ENCODE data around the gene RTKN2.

RTKN2 gene

GRCh38 chr10:62199584-62199983 lies 69.1 kb downstream of the RTKN2 start:
- Histone ChIP-seq H3K4me3 (ENCODE audit: severe bottlenecking) (no peak overlapping the region), H3K27me3 (ENCODE audit: insufficient read depth, poor library complexity, severe bottlenecking) (no peaks in the 10 kb centered on the region), H3K4me1 (ENCODE audit: insufficient read depth, poor library complexity, severe bottlenecking) (no peaks in the 10 kb centered on the region), H3K9me3 (ENCODE audit: severe bottlenecking) (no peaks in the 10 kb centered on the region), H3K27ac (ENCODE audit: poor library complexity, severe bottlenecking) (no peak overlapping the region), H3K36me3 (ENCODE audit: low read depth) (peaks cover 9% of the 10 kb centered on the region)
- DNase-seq (ENCODE audit: low spot score): no peak
- TF ChIP-seq CTCF (IDR thresholded peaks at IDR 0.05; ENCODE audit: poor library complexity, severe bottlenecking): no peak
- ATAC-seq (ENCODE audit: low read depth): no peak

- no peak for TF ChIP-seq CTCF (IDR thresholded peaks at IDR 0.05; ENCODE audit: poor library complexity, severe bottlenecking)
These were observed 72.1 kb downstream of the RTKN2 start for GRCh38 chr10:62196528-62196927.

GRCh38 chr10:62195675-62195926 lies 73.0 kb downstream of the RTKN2 start:
- no peak overlapping the region for H3K4me3 ChIP-seq (ENCODE audit: severe bottlenecking)
- H3K27me3 ChIP-seq (ENCODE audit: insufficient read depth, poor library complexity, severe bottlenecking): no peaks in the 10 kb centered on the region
- ATAC-seq (ENCODE audit: low read depth): no peak
- DNase-seq (ENCODE audit: low spot score): no peak
- H3K4me1 ChIP-seq (ENCODE audit: insufficient read depth, poor library complexity, severe bottlenecking): no peaks in the 10 kb centered on the region
- no peak for TF ChIP-seq CTCF (IDR thresholded peaks at IDR 0.05; ENCODE audit: poor library complexity, severe bottlenecking)
- H3K27ac ChIP-seq (ENCODE audit: poor library complexity, severe bottlenecking): no peak overlapping the region
- H3K36me3 ChIP-seq (ENCODE audit: low read depth): peaks cover 9% of the 10 kb centered on the region
- H3K9me3 ChIP-seq (ENCODE audit: severe bottlenecking): no peaks in the 10 kb centered on the region

More at GRCh38 chr10:62196528-62196927, 72.1 kb downstream of the RTKN2 start:
- no peak for ATAC-seq (ENCODE audit: low read depth)
- Histone ChIP-seq H3K9me3 (ENCODE audit: severe bottlenecking) (no peaks in the 10 kb centered on the region), H3K4me3 (ENCODE audit: severe bottlenecking) (no peak overlapping the region), H3K36me3 (ENCODE audit: low read depth) (peaks cover 9% of the 10 kb centered on the region), H3K27me3 (ENCODE audit: insufficient read depth, poor library complexity, severe bottlenecking) (no peaks in the 10 kb centered on the region), H3K4me1 (ENCODE audit: insufficient read depth, poor library complexity, severe bottlenecking) (no peaks in the 10 kb centered on the region), H3K27ac (ENCODE audit: poor library complexity, severe bottlenecking) (no peak overlapping the region)
- no peak for DNase-seq (ENCODE audit: low spot score)

- H3K9me3 ChIP-seq (ENCODE audit: severe bottlenecking): no peaks in the 10 kb centered on the region
- no peak for DNase-seq (ENCODE audit: low spot score)
- H3K4me1 ChIP-seq (ENCODE audit: insufficient read depth, poor library complexity, severe bottlenecking): no peaks in the 10 kb centered on the region
- H3K36me3 ChIP-seq (ENCODE audit: low read depth): peaks cover 9% of the 10 kb centered on the region
- TF ChIP-seq CTCF (IDR thresholded peaks at IDR 0.05; ENCODE audit: poor library complexity, severe bottlenecking): no peak
- H3K27me3 ChIP-seq (ENCODE audit: insufficient read depth, poor library complexity, severe bottlenecking): no peaks in the 10 kb centered on the region
- ATAC-seq (ENCODE audit: low read depth): no peak
- H3K4me3 ChIP-seq (ENCODE audit: severe bottlenecking): no peak overlapping the region
- no peak overlapping the region for H3K27ac ChIP-seq (ENCODE audit: poor library complexity, severe bottlenecking)
These were observed 73.5 kb downstream of the RTKN2 start for GRCh38 chr10:62194924-62195674.

- Histone ChIP-seq H3K4me3 (ENCODE audit: severe bottlenecking) (no peak overlapping the region), H3K4me1 (ENCODE audit: insufficient read depth, poor library complexity, severe bottlenecking) (no peaks in the 10 kb centered on the region), H3K27me3 (ENCODE audit: insufficient read depth, poor library complexity, severe bottlenecking) (no peaks in the 10 kb centered on the region), H3K27ac (ENCODE audit: poor library complexity, severe bottlenecking) (no peak overlapping the region), H3K36me3 (ENCODE audit: low read depth) (peaks cover 6% of the 10 kb centered on the region), H3K9me3 (ENCODE audit: severe bottlenecking) (no peaks in the 10 kb centered on the region)
- ATAC-seq (ENCODE audit: low read depth): no peak
- DNase-seq (ENCODE audit: low spot score): no peak
- TF ChIP-seq CTCF (IDR thresholded peaks at IDR 0.05; ENCODE audit: poor library complexity, severe bottlenecking): no peak
These were observed 75.2 kb downstream of the RTKN2 start for GRCh38 chr10:62193479-62193878.

All from RWPE2 (cell line).